ENCODE data around the gene TBC1D17. TPM values are rescaled to one million over a fixed set of nuclear protein-coding genes. Genes with fewer than 3 reads are reported as not detected.

Gene TBC1D17
- polyA plus RNA-seq, 2 of the 4 experiments (the other 2 are of a cell fraction): 12.3 to 41.5 TPM

DNA sequence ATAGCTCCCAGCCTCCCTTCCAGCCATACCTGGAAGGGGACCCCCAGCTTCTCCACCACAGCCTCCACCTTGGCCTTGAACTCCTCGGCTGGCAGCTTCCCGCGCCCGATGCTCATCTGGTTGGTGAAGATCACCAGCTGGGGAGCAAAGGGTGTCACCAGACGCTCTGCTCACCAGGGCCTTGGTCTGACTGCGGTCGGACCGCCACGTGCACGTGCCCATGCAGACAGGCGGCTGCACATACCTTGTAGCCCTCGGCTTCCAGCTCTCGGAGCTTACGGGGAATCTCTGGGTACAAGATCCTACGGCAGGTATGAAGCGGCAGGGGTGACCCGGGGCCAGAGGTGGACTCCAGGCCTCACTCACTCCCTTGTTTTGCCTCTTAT is 13.6 kb upstream of the TBC1D17 start:
- no peak overlapping the region for H3K27ac ChIP-seq
- peaks cover 51% of the 10 kb centered on the region for H3K4me1 ChIP-seq
- no peaks in the 10 kb centered on the region for H3K9me3 ChIP-seq
- H3K4me3 ChIP-seq: no peak overlapping the region
- ATAC-seq (no peak), FAIRE-seq (no peak), DNase-seq (ENCODE audit: low read depth in 1 of 2, low spot score in 1 of 2) (no peak)
- TF ChIP-seq, protein P1, sequence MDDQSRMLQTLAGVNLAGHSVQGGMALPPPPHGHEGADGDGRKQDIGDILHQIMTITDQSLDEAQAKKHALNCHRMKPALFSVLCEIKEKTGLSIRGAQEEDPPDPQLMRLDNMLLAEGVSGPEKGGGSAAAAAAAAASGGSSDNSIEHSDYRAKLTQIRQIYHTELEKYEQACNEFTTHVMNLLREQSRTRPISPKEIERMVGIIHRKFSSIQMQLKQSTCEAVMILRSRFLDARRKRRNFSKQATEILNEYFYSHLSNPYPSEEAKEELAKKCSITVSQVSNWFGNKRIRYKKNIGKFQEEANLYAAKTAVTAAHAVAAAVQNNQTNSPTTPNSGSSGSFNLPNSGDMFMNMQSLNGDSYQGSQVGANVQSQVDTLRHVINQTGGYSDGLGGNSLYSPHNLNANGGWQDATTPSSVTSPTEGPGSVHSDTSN (IDR thresholded peaks at IDR 0.05): no peak
- 92% methylated on average over 17 of the region's 17 CpGs for WGBS (ENCODE audit: missing lambda C conversion rate)
- H3K4me2 ChIP-seq: no peak overlapping the region
- CTCF ChIA-PET: interaction anchor here (1.1 to 1.9 kb wide), 6 partner anchors 10 to 191 kb away, joined by 3 to 7 read pairs (median 6); no protein-coding TSS in a partner anchor
- POLR2A ChIA-PET: interaction anchor here (1.1 kb wide), 1 partner anchor 14 kb away, joined by 3 read pairs; no protein-coding TSS in a partner anchor

DNA sequence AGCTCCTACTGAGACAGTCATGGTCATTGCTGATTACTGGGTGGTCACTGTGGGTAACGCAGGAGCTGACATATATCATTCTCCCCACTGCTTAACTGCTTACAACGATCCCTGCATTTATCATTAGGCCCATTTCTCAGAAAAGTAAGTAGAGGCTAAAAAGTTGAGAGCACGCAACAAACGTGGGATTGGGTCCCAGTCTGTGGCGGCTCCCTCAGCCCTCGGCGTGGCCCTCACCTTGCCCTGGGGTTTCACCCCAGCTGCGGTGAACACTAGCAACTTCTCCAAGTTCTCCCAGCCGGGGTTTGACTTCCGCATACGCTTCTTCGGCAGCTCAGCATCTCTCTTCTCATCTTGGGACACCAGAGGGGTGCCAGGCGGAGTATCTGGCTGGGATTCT is 12.6 kb upstream of the TBC1D17 start:
- ATAC-seq: no peak
- H3K4me1 ChIP-seq: peaks cover 43% of the 10 kb centered on the region
- DNase-seq (ENCODE audit: low read depth in 1 of 2, low spot score in 1 of 2): no peak
- TF ChIP-seq, protein P2, sequence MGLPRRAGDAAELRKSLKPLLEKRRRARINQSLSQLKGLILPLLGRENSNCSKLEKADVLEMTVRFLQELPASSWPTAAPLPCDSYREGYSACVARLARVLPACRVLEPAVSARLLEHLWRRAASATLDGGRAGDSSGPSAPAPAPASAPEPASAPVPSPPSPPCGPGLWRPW (IDR thresholded peaks at IDR 0.05): no peak
- TF ChIP-seq, protein P3, sequence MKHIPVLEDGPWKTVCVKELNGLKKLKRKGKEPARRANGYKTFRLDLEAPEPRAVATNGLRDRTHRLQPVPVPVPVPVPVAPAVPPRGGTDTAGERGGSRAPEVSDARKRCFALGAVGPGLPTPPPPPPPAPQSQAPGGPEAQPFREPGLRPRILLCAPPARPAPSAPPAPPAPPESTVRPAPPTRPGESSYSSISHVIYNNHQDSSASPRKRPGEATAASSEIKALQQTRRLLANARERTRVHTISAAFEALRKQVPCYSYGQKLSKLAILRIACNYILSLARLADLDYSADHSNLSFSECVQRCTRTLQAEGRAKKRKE (CRISPR knock-in tag; IDR thresholded peaks at IDR 0.05; ENCODE audit: low read depth): no peak
- no peak for TF ChIP-seq ZSCAN20 (CRISPR knock-in tag; IDR thresholded peaks at IDR 0.05)
- TF ChIP-seq FOSB (CRISPR knock-in tag; IDR thresholded peaks at IDR 0.05): no peak
- peak; percentile 53; the same call in 1 of the 2 replicates for TF ChIP-seq HDAC2 (IDR thresholded peaks at IDR 0.05)
- peak; percentile 94 for TF ChIP-seq KDM1A (IDR thresholded peaks at IDR 0.05; ENCODE audit: low read depth)
- TF ChIP-seq HOXB13 (CRISPR knock-in tag; IDR thresholded peaks at IDR 0.05; ENCODE audit: low read depth): no peak
- TF ChIP-seq, protein P4, sequence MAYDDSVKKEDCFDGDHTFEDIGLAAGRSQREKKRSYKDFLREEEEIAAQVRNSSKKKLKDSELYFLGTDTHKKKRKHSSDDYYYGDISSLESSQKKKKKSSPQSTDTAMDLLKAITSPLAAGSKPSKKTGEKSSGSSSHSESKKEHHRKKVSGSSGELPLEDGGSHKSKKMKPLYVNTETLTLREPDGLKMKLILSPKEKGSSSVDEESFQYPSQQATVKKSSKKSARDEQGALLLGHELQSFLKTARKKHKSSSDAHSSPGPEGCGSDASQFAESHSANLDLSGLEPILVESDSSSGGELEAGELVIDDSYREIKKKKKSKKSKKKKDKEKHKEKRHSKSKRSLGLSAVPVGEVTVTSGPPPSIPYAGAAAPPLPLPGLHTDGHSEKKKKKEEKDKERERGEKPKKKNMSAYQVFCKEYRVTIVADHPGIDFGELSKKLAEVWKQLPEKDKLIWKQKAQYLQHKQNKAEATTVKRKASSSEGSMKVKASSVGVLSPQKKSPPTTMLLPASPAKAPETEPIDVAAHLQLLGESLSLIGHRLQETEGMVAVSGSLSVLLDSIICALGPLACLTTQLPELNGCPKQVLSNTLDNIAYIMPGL (CRISPR knock-in tag; IDR thresholded peaks at IDR 0.05; ENCODE audit: borderline replicate concordance): no peak
- no peak for TF ChIP-seq CBX8 (IDR thresholded peaks at IDR 0.05)
- TF ChIP-seq NR3C1 (IDR thresholded peaks at IDR 0.05): no peak
- no peak for TF ChIP-seq ZC3H11A (IDR thresholded peaks at IDR 0.05)
- TF ChIP-seq, protein P5, sequence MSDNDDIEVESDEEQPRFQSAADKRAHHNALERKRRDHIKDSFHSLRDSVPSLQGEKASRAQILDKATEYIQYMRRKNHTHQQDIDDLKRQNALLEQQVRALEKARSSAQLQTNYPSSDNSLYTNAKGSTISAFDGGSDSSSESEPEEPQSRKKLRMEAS (IDR thresholded peaks at IDR 0.05): peak; percentile 16; the same call in 1 of the 2 replicates
- TF ChIP-seq, protein P6, sequence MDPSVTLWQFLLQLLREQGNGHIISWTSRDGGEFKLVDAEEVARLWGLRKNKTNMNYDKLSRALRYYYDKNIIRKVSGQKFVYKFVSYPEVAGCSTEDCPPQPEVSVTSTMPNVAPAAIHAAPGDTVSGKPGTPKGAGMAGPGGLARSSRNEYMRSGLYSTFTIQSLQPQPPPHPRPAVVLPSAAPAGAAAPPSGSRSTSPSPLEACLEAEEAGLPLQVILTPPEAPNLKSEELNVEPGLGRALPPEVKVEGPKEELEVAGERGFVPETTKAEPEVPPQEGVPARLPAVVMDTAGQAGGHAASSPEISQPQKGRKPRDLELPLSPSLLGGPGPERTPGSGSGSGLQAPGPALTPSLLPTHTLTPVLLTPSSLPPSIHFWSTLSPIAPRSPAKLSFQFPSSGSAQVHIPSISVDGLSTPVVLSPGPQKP (IDR thresholded peaks at IDR 0.05; ENCODE audit: low read depth, low read length): no peak
- TF ChIP-seq CHD4 (IDR thresholded peaks at IDR 0.05; ENCODE audit: borderline replicate concordance): 0 out of 2 replicates have a peak, but pooled peaks have one; percentile 41
- TF ChIP-seq MAFK (IDR thresholded peaks at IDR 0.05; ENCODE audit: partially characterized antibody): no peak
- TF ChIP-seq ZNF302 (CRISPR knock-in tag; IDR thresholded peaks at IDR 0.05): no peak
- FAIRE-seq: no peak
- no peaks in the 10 kb centered on the region for H3K9me3 ChIP-seq
- WGBS (ENCODE audit: missing lambda C conversion rate): 85% methylated on average over 13 of the region's 13 CpGs
- H3K4me3 ChIP-seq: no peak overlapping the region
- ChIA-PET POLR2A (interaction anchor here (0.5 to 1.3 kb wide), 4 partner anchors 11 to 1036 kb away, joined by 3 to 10 read pairs (median 3); partner anchors contain the start of genes AKT1S1 and PTOV1), CTCF (interaction anchor here (1.2 to 2.6 kb wide), 3 partner anchors 9 to 55 kb away, joined by 3 to 13 read pairs (median 5); no protein-coding TSS in a partner anchor)
- no peak overlapping the region for H3K27ac ChIP-seq
- H3K4me2 ChIP-seq: peak overlapping the region; percentile 77; the same call in 1 of the 3 replicates

Data from A549 (cell line).